HCT116 (cell line): ENCODE data around the gene CDV3. TPM values are rescaled to one million over a fixed set of nuclear protein-coding genes. Genes with fewer than 3 reads are reported as not detected.

ENCODE experiments used
- ATAC-seq: fragments of 200-7000 bp; cut with Tn5 transposase; 2 replicates; pipeline ENCODE4 v1.9.1; 2020; ENCODE audit warnings: mild to moderate bottlenecking, moderate library complexity
- BruUV-seq: library from RNA; stranded (reverse); fragments of 400-500 nt; replicated peaks from 2 replicates; lab custom pipeline; 2021; lab: Mats Ljungman, UMichigan
- CTCF ChIA-PET: fragments of 300-600 bp; sonication (Branson Sonifier 250); formaldehyde crosslinking; loops from one replicate; lab custom pipeline; 2021; ENCODE audit warnings: antibody characterized with exemption; lab: Charles Lee
- POLR2A ChIA-PET: fragments of 300-600, 350-600 bp; sonication (Branson Sonifier 250); formaldehyde crosslinking; loops from one replicate; lab custom pipeline; 2021; ENCODE audit warnings: antibody characterized with exemption; lab: Charles Lee
- RAD21 ChIA-PET, 2 experiments: fragments of 300-600 bp; sonication (Branson Sonifier 250); formaldehyde crosslinking; loops; one replicate each; lab custom pipeline; 2023; ENCODE audit warnings: low total read pairs in 2 of 2; ENCODE audit not compliant: uncharacterized antibody in 2 of 2, unreplicated experiment in 2 of 2, low non-redundant PET in 1 of 2; lab: Charles Lee
- DNase-seq: peaks from one replicate; pipeline ENCODE4 v3.0.0-alpha.2; 2010; ENCODE audit warnings: low read depth, low spot score
- H2AFZ ChIP-seq: fragments of 200-600 bp; shearing (Covaris generic), sonication (generic); 2 replicates; pipeline ENCODE4 v1.6.1; 2017; ENCODE audit warnings: low read depth, mixed run types, mixed read lengths, antibody characterized with exemption, low read length; ENCODE audit not compliant: poor library complexity, severe bottlenecking
- H3K27ac ChIP-seq: 2 replicates; pipeline ENCODE4 v1.5.1; 2012; ENCODE audit warnings: low read depth, low read length
- H3K27me3 ChIP-seq: fragments of 200-600 bp; sonication (generic); 2 replicates; pipeline ENCODE4 v1.6.1; 2016; ENCODE audit warnings: mixed run types, low read length, mixed read lengths; ENCODE audit not compliant: insufficient read depth
- H3K36me3 ChIP-seq, 2 experiments: fragments of 200-500 bp in 1 of 2; fragments of 200-600 bp in 1 of 2; sonication (Bioruptor generic) in 1 of 2; sonication (generic) in 1 of 2; 2 replicates each; pipeline versions ENCODE4 v1.5.1 to v1.6.1; 2014 to 2016; ENCODE audit warnings: low read length in 2 of 2, inconsistent platforms in 1 of 2, mixed read lengths in 1 of 2, mixed run types in 1 of 2; ENCODE audit not compliant: insufficient read depth in 2 of 2, control insufficient read depth in 1 of 2
- H3K4me1 ChIP-seq, 2 experiments: fragments of 200-600 bp in 1 of 2; sonication (generic) in 1 of 2; 2 replicates each; pipeline versions ENCODE4 v1.5.1 to v1.6.1; 2012 to 2017; ENCODE audit warnings: low read length in 2 of 2, inconsistent platforms in 1 of 2, mild to moderate bottlenecking in 1 of 2, mixed read lengths in 1 of 2, mixed run types in 1 of 2, moderate library complexity in 1 of 2; ENCODE audit not compliant: insufficient read depth in 2 of 2, control insufficient read depth in 1 of 2
- H3K4me2 ChIP-seq: fragments of 200-600 bp; sonication (generic); 2 replicates; pipeline ENCODE4 v1.6.1; 2017; ENCODE audit warnings: mixed run types, low read length, mixed read lengths
- H3K4me3 ChIP-seq, 2 experiments: fragments of 200-600 bp in 1 of 2; sonication (generic) in 1 of 2; replicated peaks in 1 of 2; 2 replicates each; pipeline ENCODE4 v1.5.1; 2011 to 2016; ENCODE audit warnings: low read length in 2 of 2, control low read depth in 1 of 2, low read depth in 1 of 2, mild to moderate bottlenecking in 1 of 2, mixed read lengths in 1 of 2, mixed run types in 1 of 2
- H3K79me2 ChIP-seq: fragments of 200-600 bp; sonication (generic); 2 replicates; pipeline ENCODE4 v1.6.1; 2017; ENCODE audit warnings: mild to moderate bottlenecking, mixed run types, low read length, moderate library complexity, mixed read lengths; ENCODE audit not compliant: insufficient read depth
- H3K9ac ChIP-seq: fragments of 200-600 bp; sonication (generic); 2 replicates; pipeline ENCODE4 v1.6.1; 2016; ENCODE audit warnings: low read length, mixed read lengths
- H3K9me2 ChIP-seq: fragments of 200-600 bp; sonication (generic), shearing (Covaris generic); 2 replicates; pipeline ENCODE4 v1.6.1; 2017; ENCODE audit warnings: mixed run types, mild to moderate bottlenecking, moderate library complexity; ENCODE audit not compliant: insufficient read depth
- H3K9me3 ChIP-seq, 2 experiments: fragments of 200-500 bp in 1 of 2; fragments of 200-600 bp in 1 of 2; sonication (Bioruptor generic) in 1 of 2; sonication (generic) in 1 of 2; 2 replicates each; pipeline ENCODE4 v1.6.1; 2014 to 2017; ENCODE audit warnings: low read length in 2 of 2, mixed read lengths in 2 of 2, inconsistent platforms in 1 of 2, low read depth in 1 of 2, mild to moderate bottlenecking in 1 of 2, mixed run types in 1 of 2, moderate library complexity in 1 of 2; ENCODE audit not compliant: control insufficient read depth in 1 of 2, insufficient read depth in 1 of 2
- H4K20me1 ChIP-seq: fragments of 200-600 bp; sonication (generic), shearing (Covaris generic); 2 replicates; pipeline ENCODE4 v1.6.1; 2017; ENCODE audit warnings: mixed run types, mild to moderate bottlenecking, moderate library complexity; ENCODE audit not compliant: insufficient read depth
- EGR1 ChIP-seq: IDR thresholded peaks from 2 replicates; pipeline ENCODE4 v1.6.1; 2012; ENCODE audit warnings: low read depth
- ELF1 ChIP-seq: IDR thresholded peaks from 2 replicates; pipeline ENCODE4 v1.6.1; 2012; ENCODE audit warnings: low read depth, borderline replicate concordance
- EZH2 ChIP-seq: fragments of 200-600 bp; sonication (generic); IDR thresholded peaks from 2 replicates; pipeline ENCODE4 v1.6.1; 2017; ENCODE audit warnings: antibody characterized with exemption, mixed run types
- POLR2A ChIP-seq: IDR thresholded peaks from 2 replicates; pipeline ENCODE4 v1.7.0; 2011; ENCODE audit warnings: borderline replicate concordance; ENCODE audit not compliant: insufficient read depth, insufficient read length; ENCODE audit errors: extremely low read depth
- RAD21 ChIP-seq: IDR thresholded peaks from 2 replicates; pipeline ENCODE4 v1.6.1; 2012; ENCODE audit warnings: low read depth, mild to moderate bottlenecking
- SIN3A ChIP-seq: IDR thresholded peaks from 2 replicates; pipeline ENCODE4 v1.6.1; 2012; ENCODE audit warnings: low read depth
- SP1 ChIP-seq: IDR thresholded peaks from 2 replicates; pipeline ENCODE4 v1.6.1; 2012; ENCODE audit warnings: low read depth
- TCF7L2 ChIP-seq: IDR thresholded peaks from 2 replicates; pipeline ENCODE4 v1.7.0; 2011; ENCODE audit warnings: borderline replicate concordance, inconsistent platforms; ENCODE audit not compliant: insufficient read depth, insufficient read length; ENCODE audit errors: extremely low read depth
- YY1 ChIP-seq: IDR thresholded peaks from 2 replicates; pipeline ENCODE4 v1.6.1; 2011; ENCODE audit warnings: low read length, low read depth, moderate library complexity, mild to moderate bottlenecking; ENCODE audit not compliant: insufficient replicate concordance; ENCODE audit errors: extremely low read depth
- ZFX ChIP-seq: fragments of 450-650 bp; IDR thresholded peaks from 2 replicates; pipeline ENCODE4 v1.6.1; 2017
- ZNF274 ChIP-seq: fragments of 200-500 bp; sonication (Bioruptor generic); IDR thresholded peaks from 2 replicates; pipeline ENCODE4 v1.6.1; 2014; ENCODE audit warnings: mild to moderate bottlenecking, low read depth, low read length, inconsistent platforms
- intact Hi-C: fragments of 100-400 bp; cut with micrococcal nuclease; formaldehyde crosslinking; loops from 2 replicates; pipeline ENCODE4 v1.10.0; 2022
- total RNA-seq: library from RNA; stranded (reverse); gene quantifications from one replicate; pipeline ENCODE4 v1.2.1, GENCODE V29; 2021; ENCODE audit not compliant: unreplicated experiment
- TF ChIP-seq, protein P1 (sequence below): IDR thresholded peaks from 2 replicates; pipeline ENCODE4 v1.6.1; 2012
- TF ChIP-seq, protein P2 (sequence below): IDR thresholded peaks from 2 replicates; pipeline ENCODE4 v1.6.1; 2011; ENCODE audit warnings: mild to moderate bottlenecking, low read length, moderate library complexity; ENCODE audit not compliant: insufficient replicate concordance; ENCODE audit errors: extremely low read depth

CDV3 gene
- total RNA-seq, 1 experiment from 2014 or later: 153 TPM

DNA sequence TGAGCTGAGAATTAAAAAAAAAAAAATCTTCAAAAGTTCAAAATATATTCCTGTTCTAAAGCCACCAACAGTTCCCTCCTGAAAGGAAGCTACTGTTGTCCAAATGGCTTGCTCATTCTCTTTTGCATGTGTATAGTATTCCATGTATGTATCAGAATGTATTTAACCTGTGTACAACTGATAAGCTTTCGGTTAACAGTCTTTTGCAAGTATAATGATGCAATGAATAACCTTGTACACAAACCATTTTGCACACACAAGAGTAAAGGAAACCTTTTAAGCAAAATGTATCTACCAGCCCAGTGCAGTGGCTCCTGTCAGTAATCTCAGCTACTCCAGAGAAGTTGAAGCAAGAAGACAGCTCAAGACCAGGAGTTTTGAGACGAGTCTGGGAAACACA is 55.7 kb downstream of the CDV3 start:
- ChIA-PET RAD21 (no interaction called here), CTCF (no interaction called here), POLR2A (no interaction called here)
- H3K9ac ChIP-seq: no peak overlapping the region
- ATAC-seq: no peak
- BruUV-seq: no TSS peak
- no peak overlapping the region for H2AFZ ChIP-seq
- no peak overlapping the region for H3K27ac ChIP-seq
- H3K36me3 ChIP-seq: peaks cover 23 to 51% of the 10 kb centered on the region in 2 experiments
- H3K4me3 ChIP-seq: no peak overlapping the region
- intact Hi-C loops: no loop called here
- H3K4me2 ChIP-seq: no peak overlapping the region
- H3K9me2 ChIP-seq: no peaks in the 10 kb centered on the region
- no peaks in the 10 kb centered on the region for H4K20me1 ChIP-seq
- no peak for DNase-seq
- no peaks in the 10 kb centered on the region for H3K27me3 ChIP-seq
- H3K9me3 ChIP-seq: no peaks in the 10 kb centered on the region
- peaks cover 20% of the 10 kb centered on the region for H3K79me2 ChIP-seq
- TF ChIP-seq ZNF274 (no peak), EZH2 (no peak), ELF1 (no peak), ZFX (no peak), POLR2A (no peak), SIN3A (no peak)
- TF ChIP-seq, protein P1, sequence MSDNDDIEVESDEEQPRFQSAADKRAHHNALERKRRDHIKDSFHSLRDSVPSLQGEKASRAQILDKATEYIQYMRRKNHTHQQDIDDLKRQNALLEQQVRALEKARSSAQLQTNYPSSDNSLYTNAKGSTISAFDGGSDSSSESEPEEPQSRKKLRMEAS: no peak
- H3K4me1 ChIP-seq: peaks cover 0 to 17% of the 10 kb centered on the region in 2 experiments; a peak in 2 of 4 replicates

DNA sequence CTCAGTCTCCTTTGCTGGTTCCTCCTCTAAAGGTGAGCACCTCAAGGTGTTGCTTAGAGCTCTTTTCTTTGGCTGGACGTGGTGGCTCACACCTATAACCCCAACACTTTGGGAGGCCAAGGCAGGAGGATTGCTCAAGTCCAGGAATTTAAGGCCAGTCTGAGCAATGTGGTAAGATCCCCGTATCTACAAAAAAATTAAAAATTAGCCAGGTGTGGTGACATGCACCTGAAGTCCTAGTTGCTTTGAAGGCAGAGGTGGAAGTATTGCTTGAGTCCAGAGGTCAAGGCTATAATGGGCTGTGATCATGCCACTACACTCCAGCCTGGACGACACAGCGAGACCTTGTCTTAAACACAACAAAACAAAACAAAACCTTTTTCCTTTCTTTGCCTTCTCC is 60.0 kb downstream of the CDV3 start:
- H3K27me3 ChIP-seq: no peaks in the 10 kb centered on the region
- no peak overlapping the region for H3K27ac ChIP-seq
- peaks cover 10 to 49% of the 10 kb centered on the region in 2 experiments for H3K36me3 ChIP-seq
- peaks cover 0 to 17% of the 10 kb centered on the region in 2 experiments; a peak in 2 of 4 replicates for H3K4me1 ChIP-seq
- POLR2A ChIA-PET: no interaction called here
- H3K9ac ChIP-seq: no peak overlapping the region
- CTCF ChIA-PET: no interaction called here
- H3K9me2 ChIP-seq: no peaks in the 10 kb centered on the region
- H3K4me2 ChIP-seq: no peak overlapping the region
- H3K4me3 ChIP-seq: no peak overlapping the region
- RAD21 ChIA-PET: no interaction called here
- H3K9me3 ChIP-seq: no peaks in the 10 kb centered on the region
- BruUV-seq: no TSS peak
- intact Hi-C loops: no loop called here
- no peaks in the 10 kb centered on the region for H4K20me1 ChIP-seq
- H2AFZ ChIP-seq: no peak overlapping the region
- ATAC-seq (no peak), DNase-seq (no peak)
- peaks cover 42% of the 10 kb centered on the region for H3K79me2 ChIP-seq
- TF ChIP-seq SP1: no peak
- TF ChIP-seq, protein P1: no peak
- no peak for TF ChIP-seq TCF7L2
- no peak for TF ChIP-seq RAD21
- TF ChIP-seq ZFX: no peak
- no peak for TF ChIP-seq EZH2
- TF ChIP-seq, protein P2, sequence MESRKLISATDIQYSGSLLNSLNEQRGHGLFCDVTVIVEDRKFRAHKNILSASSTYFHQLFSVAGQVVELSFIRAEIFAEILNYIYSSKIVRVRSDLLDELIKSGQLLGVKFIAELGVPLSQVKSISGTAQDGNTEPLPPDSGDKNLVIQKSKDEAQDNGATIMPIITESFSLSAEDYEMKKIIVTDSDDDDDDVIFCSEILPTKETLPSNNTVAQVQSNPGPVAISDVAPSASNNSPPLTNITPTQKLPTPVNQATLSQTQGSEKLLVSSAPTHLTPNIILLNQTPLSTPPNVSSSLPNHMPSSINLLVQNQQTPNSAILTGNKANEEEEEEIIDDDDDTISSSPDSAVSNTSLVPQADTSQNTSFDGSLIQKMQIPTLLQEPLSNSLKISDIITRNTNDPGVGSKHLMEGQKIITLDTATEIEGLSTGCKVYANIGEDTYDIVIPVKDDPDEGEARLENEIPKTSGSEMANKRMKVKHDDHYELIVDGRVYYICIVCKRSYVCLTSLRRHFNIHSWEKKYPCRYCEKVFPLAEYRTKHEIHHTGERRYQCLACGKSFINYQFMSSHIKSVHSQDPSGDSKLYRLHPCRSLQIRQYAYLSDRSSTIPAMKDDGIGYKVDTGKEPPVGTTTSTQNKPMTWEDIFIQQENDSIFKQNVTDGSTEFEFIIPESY: no peak
- no peak for TF ChIP-seq ZNF274
- TF ChIP-seq YY1: no peak
- no peak for TF ChIP-seq SIN3A
- TF ChIP-seq EGR1: no peak
